Measurements from ENCODE around the gene GPC6.

GRCh38 chr13:94128430-94128829 is 901.8 kb downstream of the GPC6 start:
- no peak for TF ChIP-seq CTCF (IDR thresholded peaks at IDR 0.05; ENCODE audit: low read length)
- TF ChIP-seq EZH2 (IDR thresholded peaks at IDR 0.05; ENCODE audit: borderline replicate concordance, low read length), result no peak

Data from OCI-LY1 (cell line).